ENCODE results near the gene CRIP3. TPM values are rescaled to one million over a fixed set of nuclear protein-coding genes. Genes with fewer than 3 reads are reported as not detected.

CRIP3 gene
- total and polyA plus RNA-seq, 2 experiments from 2014 or later: 3.6 to 5.2 TPM

DNA sequence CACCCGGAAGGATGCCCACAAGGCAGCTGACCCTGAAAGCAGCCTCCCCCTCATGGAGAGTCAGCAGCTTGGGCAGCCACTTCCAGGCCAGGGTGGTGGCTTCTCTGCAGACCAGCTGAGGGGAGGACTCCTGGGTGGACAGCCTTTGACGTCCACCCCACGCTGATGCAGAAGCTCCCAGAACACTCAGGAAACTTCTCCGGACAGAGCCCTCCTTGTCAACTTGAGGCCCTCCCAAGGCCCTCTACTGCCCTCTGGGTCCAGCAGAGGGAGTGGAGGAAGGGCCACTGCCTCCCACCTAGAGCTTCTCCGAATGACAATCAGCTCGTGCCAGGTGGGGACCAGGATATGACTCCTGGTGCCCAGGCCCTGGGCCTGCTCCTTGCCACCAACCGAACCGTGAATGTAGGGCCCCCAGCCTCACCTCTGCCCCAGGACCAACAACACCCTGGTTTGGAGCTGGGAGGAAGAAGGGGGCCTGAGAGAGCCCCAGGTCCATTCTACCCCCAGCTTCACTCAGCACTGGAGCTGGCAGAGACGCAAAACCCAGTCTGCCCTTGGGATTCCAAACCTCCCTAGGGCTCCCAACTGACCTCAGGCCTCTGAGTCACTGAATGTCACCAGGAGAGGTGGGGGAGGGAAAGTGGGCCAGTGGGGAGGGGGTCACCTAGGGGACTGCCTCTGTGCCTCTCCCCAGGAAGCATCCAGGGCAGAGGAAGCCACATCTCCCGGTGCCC, 21.5 kb downstream of the CRIP3 start:
- DNase-seq (ENCODE audit: low read depth in 1 of 2, low spot score in 1 of 2): peak in 1 of 2 donors; percentile 56

DNA sequence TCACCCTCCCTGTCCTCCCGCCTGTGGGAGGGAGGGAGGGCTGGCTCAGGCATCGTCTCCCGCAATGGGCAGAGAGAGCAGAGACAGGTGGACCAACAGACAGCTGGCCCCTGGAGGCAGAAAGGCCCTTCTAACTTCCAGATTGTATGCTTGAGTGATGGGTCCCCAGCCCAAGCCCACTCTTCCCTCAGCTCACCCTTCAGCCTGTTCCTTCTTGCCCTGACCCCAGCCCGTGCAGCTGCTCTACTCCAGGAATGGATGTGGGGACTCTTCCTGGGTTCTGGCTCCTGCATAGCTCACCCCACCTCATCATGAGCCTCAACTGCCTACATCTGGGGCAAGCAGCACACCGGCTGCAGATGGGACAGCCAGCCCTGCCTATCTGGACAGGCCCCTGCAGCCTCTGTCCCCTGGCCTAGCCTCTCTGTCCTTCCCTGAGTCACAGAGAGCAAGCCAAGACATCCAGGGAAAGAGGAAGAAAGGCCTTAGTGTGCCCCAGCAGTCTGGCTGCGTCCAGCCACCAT, 22.1 kb downstream of the CRIP3 start:
- H3K4me1 ChIP-seq (ENCODE audit: low read depth): no peaks in the 10 kb centered on the region
- TF ChIP-seq, protein P1, sequence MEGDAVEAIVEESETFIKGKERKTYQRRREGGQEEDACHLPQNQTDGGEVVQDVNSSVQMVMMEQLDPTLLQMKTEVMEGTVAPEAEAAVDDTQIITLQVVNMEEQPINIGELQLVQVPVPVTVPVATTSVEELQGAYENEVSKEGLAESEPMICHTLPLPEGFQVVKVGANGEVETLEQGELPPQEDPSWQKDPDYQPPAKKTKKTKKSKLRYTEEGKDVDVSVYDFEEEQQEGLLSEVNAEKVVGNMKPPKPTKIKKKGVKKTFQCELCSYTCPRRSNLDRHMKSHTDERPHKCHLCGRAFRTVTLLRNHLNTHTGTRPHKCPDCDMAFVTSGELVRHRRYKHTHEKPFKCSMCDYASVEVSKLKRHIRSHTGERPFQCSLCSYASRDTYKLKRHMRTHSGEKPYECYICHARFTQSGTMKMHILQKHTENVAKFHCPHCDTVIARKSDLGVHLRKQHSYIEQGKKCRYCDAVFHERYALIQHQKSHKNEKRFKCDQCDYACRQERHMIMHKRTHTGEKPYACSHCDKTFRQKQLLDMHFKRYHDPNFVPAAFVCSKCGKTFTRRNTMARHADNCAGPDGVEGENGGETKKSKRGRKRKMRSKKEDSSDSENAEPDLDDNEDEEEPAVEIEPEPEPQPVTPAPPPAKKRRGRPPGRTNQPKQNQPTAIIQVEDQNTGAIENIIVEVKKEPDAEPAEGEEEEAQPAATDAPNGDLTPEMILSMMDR (IDR thresholded peaks at IDR 0.05; ENCODE audit: low read depth, low read length): no peak
- H3K9me3 ChIP-seq (ENCODE audit: low read depth): no peaks in the 10 kb centered on the region
- peaks cover 7% of the 10 kb centered on the region for H3K27me3 ChIP-seq
- DNase-seq (ENCODE audit: low read depth in 1 of 2, low spot score in 1 of 2): no peak
- no peak overlapping the region for H3K4me3 ChIP-seq
- H3K27ac ChIP-seq: no peak overlapping the region
- H3K36me3 ChIP-seq: no peaks in the 10 kb centered on the region

More for the DNA sequence above, 21.5 kb downstream of the CRIP3 start:
- no peaks in the 10 kb centered on the region for H3K9me3 ChIP-seq (ENCODE audit: low read depth)
- H3K4me3 ChIP-seq: no peak overlapping the region
- H3K27ac ChIP-seq: no peak overlapping the region
- TF ChIP-seq, protein P1 (IDR thresholded peaks at IDR 0.05; ENCODE audit: low read depth, low read length): peak; percentile 19
- no peaks in the 10 kb centered on the region for H3K4me1 ChIP-seq (ENCODE audit: low read depth)
- peaks cover 7% of the 10 kb centered on the region for H3K27me3 ChIP-seq
- H3K36me3 ChIP-seq: no peaks in the 10 kb centered on the region

DNA sequence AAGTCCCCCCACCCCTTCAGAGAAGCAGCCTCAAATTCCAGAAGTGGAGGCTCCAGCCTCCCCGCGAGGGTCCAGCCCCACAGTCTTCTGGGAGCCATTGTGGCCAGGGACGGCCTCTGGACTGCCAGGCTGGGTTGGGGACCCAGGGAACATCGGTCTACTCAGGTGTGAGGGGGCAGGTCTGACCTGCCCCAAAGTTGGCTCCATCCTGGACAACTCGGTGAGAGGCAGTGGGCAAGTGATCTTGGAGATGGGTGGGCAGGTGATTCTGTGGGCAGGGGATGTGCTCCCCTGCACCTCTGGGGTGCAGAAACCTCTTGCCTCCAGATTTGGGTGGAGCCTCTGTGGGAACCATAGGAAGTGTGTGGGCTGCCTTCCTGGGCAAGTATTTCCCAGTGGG, 22.8 kb downstream of the CRIP3 start:
- no peaks in the 10 kb centered on the region for H3K9me3 ChIP-seq (ENCODE audit: low read depth)
- H3K27ac ChIP-seq: no peak overlapping the region
- DNase-seq (ENCODE audit: low read depth in 1 of 2, low spot score in 1 of 2): no peak
- no peaks in the 10 kb centered on the region for H3K4me1 ChIP-seq (ENCODE audit: low read depth)
- peaks cover 7% of the 10 kb centered on the region for H3K27me3 ChIP-seq
- H3K36me3 ChIP-seq: no peaks in the 10 kb centered on the region
- TF ChIP-seq, protein P1 (IDR thresholded peaks at IDR 0.05; ENCODE audit: low read depth, low read length): no peak
- no peak overlapping the region for H3K4me3 ChIP-seq

GRCh38 chr6:43284991-43285781, 23.4 kb downstream of the CRIP3 start:
- TF ChIP-seq, protein P1 (IDR thresholded peaks at IDR 0.05; ENCODE audit: low read depth, low read length): no peak
- Histone ChIP-seq H3K27ac (no peak overlapping the region), H3K9me3 (ENCODE audit: low read depth) (no peaks in the 10 kb centered on the region), H3K36me3 (no peaks in the 10 kb centered on the region), H3K4me3 (no peak overlapping the region), H3K4me1 (ENCODE audit: low read depth) (no peaks in the 10 kb centered on the region), H3K27me3 (peaks cover 7% of the 10 kb centered on the region)
- DNase-seq (ENCODE audit: low read depth in 1 of 2, low spot score in 1 of 2): no peak

- no peak for DNase-seq (ENCODE audit: low read depth in 1 of 2, low spot score in 1 of 2)
- no peak overlapping the region for H3K27ac ChIP-seq
- peaks cover under 1% of the 10 kb centered on the region for H3K4me1 ChIP-seq (ENCODE audit: low read depth)
- no peaks in the 10 kb centered on the region for H3K36me3 ChIP-seq
- no peaks in the 10 kb centered on the region for H3K9me3 ChIP-seq (ENCODE audit: low read depth)
- no peak overlapping the region for H3K4me3 ChIP-seq
- peaks cover 7% of the 10 kb centered on the region for H3K27me3 ChIP-seq
- TF ChIP-seq, protein P1 (IDR thresholded peaks at IDR 0.05; ENCODE audit: low read depth, low read length): no peak
Measured at GRCh38 chr6:43283905-43284304, 24.7 kb downstream of the CRIP3 start.

Data from cardiac muscle cell (in vitro differentiated cells and primary cell).